GM18526 (cell line): Measurements from ENCODE around the gene EXPH5.

Experiments used
- POLR2A ChIP-seq: IDR thresholded peaks from 3 replicates; pipeline ENCODE4 v1.6.1; 2011; ENCODE audit not compliant: insufficient read length; ENCODE audit errors: extremely low read depth

EXPH5 gene, protein sequence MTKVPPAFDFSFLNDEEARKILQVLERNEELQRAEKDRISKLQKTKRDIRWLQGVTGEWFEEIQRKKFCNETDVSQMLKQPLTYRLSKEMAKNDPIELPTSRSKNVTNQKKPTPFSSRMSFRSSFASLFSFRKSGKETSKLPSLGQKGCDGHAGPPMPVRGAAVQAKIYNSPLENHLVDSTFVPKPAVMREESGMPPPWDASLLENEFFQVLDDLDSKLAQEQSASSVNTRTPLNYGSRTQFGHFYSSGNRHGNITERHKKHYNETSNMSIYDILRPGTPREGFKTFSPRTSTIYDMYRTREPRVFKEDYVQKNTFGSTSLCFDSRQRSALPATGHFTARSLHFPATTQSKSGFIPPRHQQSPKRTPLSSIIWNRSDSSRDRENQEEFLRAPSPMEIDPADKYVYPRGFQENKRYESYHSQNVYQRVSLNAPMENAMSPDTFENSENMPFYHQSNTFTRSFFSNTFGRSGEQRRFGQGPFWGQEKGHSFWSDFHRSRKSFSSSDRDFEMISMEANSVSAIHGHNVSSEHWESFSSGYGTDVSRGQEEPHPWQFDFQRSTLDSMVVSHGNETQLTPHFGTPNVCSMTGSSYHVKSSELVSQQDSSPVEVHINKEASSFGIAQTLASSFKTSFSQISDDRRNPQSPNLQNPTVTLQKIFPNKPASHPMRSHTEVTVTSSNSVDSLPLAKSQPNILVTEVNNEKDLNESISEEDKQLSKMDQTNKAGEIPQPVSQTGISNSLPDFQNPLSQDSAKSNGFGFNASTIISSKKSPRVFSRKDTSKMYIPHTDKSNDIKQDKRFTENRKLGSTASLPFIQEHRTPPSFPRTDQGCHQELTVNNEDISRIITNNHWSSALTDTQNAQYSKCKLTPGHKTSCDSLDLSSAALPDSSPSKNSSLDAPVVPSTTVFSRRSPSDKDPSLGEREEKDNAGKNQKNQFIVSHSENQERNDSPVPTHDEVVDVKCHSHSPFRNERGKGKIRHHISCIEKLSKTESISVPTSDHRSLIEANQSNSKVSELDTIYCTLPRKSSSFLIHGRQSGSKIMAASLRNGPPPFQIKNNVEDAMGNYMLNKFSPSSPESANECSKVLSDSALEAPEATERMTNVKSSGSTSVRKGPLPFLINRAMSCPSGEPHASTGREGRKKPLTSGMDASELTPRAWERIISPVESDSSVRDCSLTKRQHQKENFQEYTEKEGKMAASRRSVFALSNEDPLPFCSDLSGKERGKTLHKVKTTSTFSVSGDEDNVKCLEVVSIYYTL (N-terminal part only)

DNA sequence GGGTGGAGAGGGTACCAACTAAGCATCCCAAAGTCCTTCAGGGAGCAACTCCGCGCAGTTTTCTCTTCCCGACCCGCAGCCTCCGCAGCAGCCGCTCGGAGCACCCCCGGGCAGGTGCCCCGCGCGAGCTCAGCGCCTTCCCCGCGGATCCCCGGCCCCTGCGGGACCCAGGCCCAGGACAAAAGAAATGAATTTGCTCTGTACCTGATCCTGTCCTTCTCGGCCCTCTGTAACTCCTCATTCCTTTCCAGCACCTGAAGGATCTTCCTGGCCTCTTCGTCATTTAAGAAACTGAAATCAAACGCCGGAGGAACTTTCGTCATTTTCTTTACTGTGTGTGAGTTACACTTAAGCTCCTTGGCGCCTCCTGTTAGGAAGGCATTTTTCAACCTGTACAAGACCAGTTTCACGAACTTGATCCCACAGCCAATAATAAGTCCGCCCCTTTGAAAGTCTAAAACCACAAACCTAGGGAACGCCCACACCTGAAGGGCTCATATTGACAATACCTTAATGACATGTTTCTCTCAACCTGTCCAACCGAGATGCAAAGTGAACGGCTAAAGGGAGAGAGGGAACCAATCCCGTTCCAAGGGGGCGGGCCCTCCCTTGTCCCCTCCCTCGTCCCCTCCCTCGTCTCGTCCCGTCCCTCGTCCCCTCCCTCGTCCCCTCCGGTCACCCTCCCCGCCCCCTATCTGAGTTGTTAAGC, at the start of gene EXPH5:
TSS of gene EXPH5 (minus strand) at position 555 of the 709 bp plus-strand sequence. CDS start at position 323, 232 bp downstream.
- TF ChIP-seq POLR2A, result no peak

DNA sequence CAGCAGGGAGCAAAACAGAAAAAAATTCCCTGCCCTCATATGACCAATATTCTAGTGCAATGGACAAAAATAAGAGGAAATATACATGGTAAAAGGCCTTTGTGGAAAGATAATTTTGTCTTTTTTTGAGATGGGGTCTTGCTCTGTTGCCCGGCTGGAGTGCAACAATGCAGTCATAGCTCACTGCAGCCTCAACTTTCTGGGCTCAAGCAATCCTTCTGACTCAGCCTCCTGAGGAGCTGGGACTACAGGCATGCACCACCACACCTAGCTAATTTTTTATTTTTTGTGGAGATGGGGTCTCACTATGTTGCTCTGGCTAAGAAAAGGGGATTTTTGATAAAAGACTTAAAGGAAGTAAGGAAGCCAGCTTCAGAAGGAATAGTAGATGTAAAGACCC, 45.6 kb upstream of the EXPH5 start:
- TF ChIP-seq POLR2A, result no peak

- no peak for TF ChIP-seq POLR2A
These were observed 42.7 kb upstream of the EXPH5 start for GRCh38 chr11:108636222-108636621.

DNA sequence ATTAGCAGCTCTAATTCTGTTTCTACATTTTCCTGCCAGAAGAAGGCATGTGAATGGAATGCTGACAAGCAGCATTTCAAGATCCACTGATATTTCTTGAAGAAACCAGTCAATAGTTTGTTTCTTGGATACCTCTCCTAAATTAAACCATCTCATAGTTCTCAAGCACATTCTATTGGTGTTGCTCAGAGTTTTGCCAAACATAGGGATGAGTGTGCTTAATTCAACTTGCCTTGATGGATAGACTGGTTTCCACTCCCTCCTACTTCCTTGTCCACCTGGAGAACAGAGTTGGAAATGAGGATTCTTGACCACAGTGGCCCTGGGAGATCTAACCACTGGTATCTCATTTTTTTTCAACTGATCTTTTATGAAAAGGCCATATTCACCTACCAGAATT, 41.5 kb upstream of the EXPH5 start:
- TF ChIP-seq POLR2A, result no peak

DNA sequence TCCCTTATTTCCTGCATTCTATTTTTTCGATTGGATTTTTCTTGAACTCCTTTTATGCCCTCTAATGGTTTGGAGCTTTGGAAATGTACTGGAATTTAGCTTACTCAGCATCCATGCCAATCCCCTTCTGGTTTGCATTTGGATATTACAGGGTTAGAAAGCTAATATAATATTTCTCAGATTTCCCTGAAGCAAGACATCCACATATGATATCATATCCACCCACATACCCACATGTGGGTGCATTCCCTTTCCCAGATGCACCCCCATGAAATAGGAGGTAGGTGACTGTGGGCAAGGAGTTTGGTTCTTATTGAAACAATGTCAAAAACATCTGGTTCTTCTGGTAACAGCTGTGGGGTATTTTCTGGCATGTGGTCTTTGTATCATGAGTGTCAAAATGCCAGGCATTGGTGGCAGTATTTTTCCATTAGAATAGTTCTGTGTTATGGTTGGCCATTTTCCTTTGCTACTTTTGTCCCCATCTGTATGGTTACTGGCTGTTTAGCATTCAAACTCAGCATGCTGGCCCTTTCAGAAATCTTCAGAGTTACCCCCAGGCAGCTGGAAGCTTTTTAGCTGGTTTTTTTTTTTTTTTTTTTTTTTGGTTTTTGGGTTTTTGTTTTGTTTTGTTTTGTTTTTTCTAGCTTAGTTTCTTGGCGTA, 38.6 kb upstream of the EXPH5 start:
- TF ChIP-seq POLR2A, result no peak

DNA sequence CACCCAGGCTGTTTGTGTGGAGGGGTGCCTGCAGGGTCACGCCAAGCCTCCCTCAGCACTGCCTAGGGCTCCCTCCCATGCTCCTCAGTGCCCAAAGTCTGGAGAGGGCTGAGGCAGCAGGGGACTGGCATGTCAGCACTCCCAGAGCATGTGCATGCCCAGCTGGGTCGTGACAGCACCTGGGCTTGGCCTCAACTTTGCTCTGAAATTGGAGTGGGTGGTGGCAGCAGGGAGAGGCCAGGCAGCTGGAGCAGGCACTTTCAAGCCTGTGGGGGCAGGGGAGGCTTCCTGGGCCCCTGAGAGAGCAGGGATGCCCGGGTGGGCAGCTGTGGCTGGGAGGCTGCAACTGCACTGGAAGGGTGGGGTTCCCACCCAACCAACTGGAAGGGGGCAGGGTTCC, 35.7 kb upstream of the EXPH5 start:
- TF ChIP-seq POLR2A, result no peak

DNA sequence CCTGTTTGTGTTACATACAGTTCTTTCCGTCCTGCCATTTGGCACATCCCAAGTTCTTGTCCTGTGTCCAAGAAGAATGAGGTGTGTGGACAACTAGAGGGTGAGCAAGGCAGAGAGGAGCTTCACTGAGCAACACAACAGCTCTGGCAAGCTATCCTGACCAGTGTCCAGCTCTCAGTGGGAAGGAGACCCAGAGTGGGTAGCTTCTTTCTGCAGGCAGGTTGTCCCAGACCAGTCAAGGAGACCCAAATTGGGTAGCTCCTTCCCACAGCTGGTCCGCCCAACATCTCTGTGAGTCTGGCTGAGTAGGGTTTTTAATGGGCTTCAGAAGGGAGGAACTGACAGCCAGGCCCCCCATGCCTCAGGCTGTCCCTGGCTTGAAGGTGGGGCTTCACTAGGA, 35.2 kb upstream of the EXPH5 start:
- no peak for TF ChIP-seq POLR2A

DNA sequence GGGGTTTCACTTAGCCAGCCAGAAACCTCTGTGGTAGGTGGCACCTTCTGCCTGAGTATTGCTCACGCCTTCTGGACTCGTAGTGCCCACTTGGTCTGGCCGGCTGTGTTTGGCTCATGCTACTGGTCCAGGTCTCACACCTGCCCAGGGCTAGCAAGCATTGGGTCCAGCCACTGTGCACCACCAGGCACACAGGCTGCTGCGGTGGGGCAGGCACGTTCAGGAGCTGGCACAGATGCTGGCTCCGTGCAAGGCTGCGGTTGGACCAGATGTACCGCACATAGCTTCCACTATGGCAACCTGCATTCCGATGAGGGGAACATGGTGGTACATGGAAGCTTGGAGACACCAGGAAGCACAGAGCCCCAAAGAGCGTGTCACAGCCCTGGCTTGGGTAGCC, 34.8 kb upstream of the EXPH5 start:
- TF ChIP-seq POLR2A, result no peak

- no peak for TF ChIP-seq POLR2A
These were observed 30.8 kb upstream of the EXPH5 start for GRCh38 chr11:108624196-108624925.

DNA sequence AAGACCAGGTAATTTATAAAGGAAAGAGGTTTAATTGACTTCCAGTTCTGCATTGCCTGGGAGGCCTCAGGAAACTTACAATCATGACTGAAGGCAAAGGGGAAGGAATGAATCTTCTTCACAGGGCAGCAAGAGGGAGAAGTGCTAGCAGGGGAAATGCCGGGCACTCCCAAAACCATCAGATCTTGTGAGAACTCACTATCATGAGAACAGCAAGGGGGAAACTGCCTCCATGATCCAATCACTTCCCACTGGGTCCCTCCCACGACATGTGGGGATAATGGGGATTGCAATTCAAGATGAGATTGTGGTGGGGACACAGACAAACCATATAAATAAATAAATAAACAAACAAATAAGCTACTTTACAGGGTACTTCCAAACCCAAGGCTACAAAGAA, 28.8 kb upstream of the EXPH5 start:
- no peak for TF ChIP-seq POLR2A

DNA sequence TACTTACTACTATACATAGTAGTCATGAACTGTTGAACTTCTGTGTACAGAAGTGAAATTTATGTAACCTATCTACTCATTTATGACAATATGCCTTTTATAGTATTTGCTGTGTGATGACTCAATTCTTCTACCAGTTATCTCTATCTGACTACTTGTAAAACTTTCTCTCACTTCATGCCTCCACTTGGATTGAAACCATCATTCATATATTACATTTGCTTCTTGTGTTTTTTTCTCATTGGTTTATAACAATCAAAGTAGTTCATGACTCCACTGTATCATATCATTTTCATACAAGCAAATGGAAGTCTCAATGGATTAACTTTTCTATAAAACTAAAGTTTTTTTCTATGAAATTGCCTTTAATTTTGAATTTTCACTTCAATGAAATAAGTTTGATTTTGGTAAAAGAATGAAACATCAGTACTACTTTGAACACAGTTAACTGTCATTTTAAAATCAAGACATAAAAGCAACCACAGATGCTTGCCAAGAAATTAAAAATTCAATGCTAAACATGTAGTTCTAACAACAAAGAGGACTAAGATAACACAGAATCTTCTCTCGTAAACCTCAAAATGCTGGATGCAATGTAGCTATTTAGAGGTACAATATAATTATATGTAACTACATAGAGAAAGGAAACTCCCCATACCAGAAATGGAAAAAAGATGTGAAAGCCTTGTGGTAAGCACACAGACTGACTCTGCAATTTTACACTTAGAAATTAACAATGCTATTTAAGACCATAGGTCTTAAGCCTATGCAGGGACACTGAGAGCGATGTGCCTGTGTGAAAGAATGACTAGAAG, 27.6 kb upstream of the EXPH5 start:
- TF ChIP-seq POLR2A, result no peak

GRCh38 chr11:108618529-108618928, 25.0 kb upstream of the EXPH5 start:
- no peak for TF ChIP-seq POLR2A

GRCh38 chr11:108617055-108617454, 23.5 kb upstream of the EXPH5 start:
- TF ChIP-seq POLR2A, result no peak

- no peak for TF ChIP-seq POLR2A
These were observed 23.0 kb upstream of the EXPH5 start for GRCh38 chr11:108616549-108616948.
